H1 (cell line): ENCODE measurements around the gene TRAPPC6A.

Experiments
- CTCF ChIP-seq, 3 experiments: IDR thresholded peaks; 1 replicate in 2 of 3; 2 replicates in 1 of 3; pipeline versions ENCODE4 v1.5.1 to v1.6.1; 2011; ENCODE audit warnings: low read length in 3 of 3, mild to moderate bottlenecking in 3 of 3, inconsistent platforms in 2 of 3, low read depth in 1 of 3, moderate library complexity in 1 of 3; ENCODE audit not compliant: insufficient read depth in 1 of 3; ENCODE audit errors: control extremely low read depth in 1 of 3
- EZH2 ChIP-seq: fragments of 200-600 bp; sonication (generic); IDR thresholded peaks from 2 replicates; pipeline ENCODE4 v1.7.1; 2012; ENCODE audit warnings: low read depth, mild to moderate bottlenecking, moderate library complexity, low read length, inconsistent platforms; ENCODE audit not compliant: severe bottlenecking
- JUN ChIP-seq: IDR thresholded peaks from 2 replicates; pipeline ENCODE4 v1.6.1; 2011; ENCODE audit warnings: low read depth, mild to moderate bottlenecking, improper control_type of control experiment, low read length
- POLR2AphosphoS5 ChIP-seq: IDR thresholded peaks from 2 replicates; pipeline ENCODE4 v1.6.1; 2011; ENCODE audit warnings: low read depth, low read length
- RNF2 ChIP-seq: fragments of 200-900, 300-1000 bp; sonication (generic); IDR thresholded peaks from 2 replicates; pipeline ENCODE4 v1.7.1; 2016; ENCODE audit warnings: borderline replicate concordance, low read depth, mild to moderate bottlenecking, antibody characterized with exemption, low read length; ENCODE audit not compliant: poor library complexity, severe bottlenecking; ENCODE audit errors: missing control alignments
- RXRA ChIP-seq: IDR thresholded peaks from 2 replicates; pipeline ENCODE4 v1.6.1; 2011; ENCODE audit warnings: low read depth, mild to moderate bottlenecking, low read length, moderate library complexity; ENCODE audit not compliant: insufficient read depth
- SUZ12 ChIP-seq: fragments of 200-600 bp; sonication (generic); IDR thresholded peaks from 2 replicates; pipeline ENCODE4 v1.6.1; 2012; ENCODE audit warnings: mild to moderate bottlenecking, inconsistent platforms, low read length, moderate library complexity, mixed read lengths
- TAF1 ChIP-seq: IDR thresholded peaks from 2 replicates; pipeline ENCODE4 v1.6.1; 2011; ENCODE audit warnings: mild to moderate bottlenecking, low read depth, low read length
- USF2 ChIP-seq: IDR thresholded peaks from 2 replicates; pipeline ENCODE4 v1.6.1; 2011; ENCODE audit warnings: low read length, improper control_type of control experiment
- YY1 ChIP-seq: IDR thresholded peaks from 2 replicates; pipeline ENCODE4 v1.6.1; 2011; ENCODE audit warnings: low read depth, mild to moderate bottlenecking, low read length

- TF ChIP-seq YY1 (no peak), CTCF (IDR thresholded peaks at IDR 0.05; ENCODE audit: control extremely low read depth in 1 of 3, insufficient read depth in 1 of 3, low read depth in 1 of 3, low read length in 3 of 3) (no peak), RXRA (no peak), RNF2 (no peak), POLR2AphosphoS5 (no peak), USF2 (no peak), TAF1 (no peak), SUZ12 (no peak), JUN (no peak), EZH2 (no peak)
These were observed 35.3 kb downstream of the TRAPPC6A start for GRCh38 chr19:45142726-45143110.
